Lower lobe of right lung (tissue), 2 donors: Measurements from ENCODE around the gene ATRAID. TPM values are rescaled to one million over a fixed set of nuclear protein-coding genes. Genes with fewer than 3 reads are reported as not detected.

Source experiments
- ATAC-seq, 2 donors: fragments of 200-7000 bp; cut with Tn5 transposase; one replicate each; pipeline ENCODE4 v1.9.1; 2020 to 2022; ENCODE audit warnings: mild to moderate bottlenecking in 2 of 2, moderate library complexity in 2 of 2
- DNase-seq: peaks from one replicate; pipeline ENCODE4 v3.0.0-alpha.2; 2020
- H3K27ac ChIP-seq: fragments of 200-600 bp; one replicate; pipeline ENCODE4 v1.8.0; 2022
- H3K27me3 ChIP-seq: fragments of 200-600 bp; one replicate; pipeline ENCODE4 v1.8.0; 2022; ENCODE audit warnings: low read depth
- H3K36me3 ChIP-seq: fragments of 200-600 bp; one replicate; pipeline ENCODE4 v1.8.0; 2022; ENCODE audit warnings: mild to moderate bottlenecking
- H3K4me1 ChIP-seq: fragments of 200-600 bp; one replicate; pipeline ENCODE4 v1.8.0; 2022
- H3K4me3 ChIP-seq: fragments of 200-600 bp; one replicate; pipeline ENCODE4 v1.8.0; 2022; ENCODE audit warnings: mild to moderate bottlenecking
- H3K9me3 ChIP-seq: fragments of 200-600 bp; one replicate; pipeline ENCODE4 v1.8.0; 2022
- CTCF ChIP-seq: fragments of 200-600 bp; IDR thresholded peaks from one replicate; pipeline ENCODE4 v1.8.0; 2022; ENCODE audit warnings: antibody characterized with exemption, mild to moderate bottlenecking
- intact Hi-C: fragments of 100-400 bp; cut with DNase I; formaldehyde crosslinking; loops from one replicate; pipeline ENCODE4 v1.11.0; 2022
- total RNA-seq: library from RNA; stranded (reverse); fragmentation: NEBNext Ultra II Directional; extraction: Animal tissue kit (Norgen Biotek cat#: 25700); gene quantifications from one replicate; pipeline ENCODE4 v1.2.1, GENCODE V29; 2021
- donor health status: DM: no; HTN: yes; CAD: no; lungs with severe emphysema.

Gene ATRAID
- total RNA-seq, 1 donor from 2014 or later = 102 TPM

GRCh38 chr2:27198627-27199026 lies 13.2 kb upstream of the ATRAID start:
- H3K36me3 ChIP-seq = peaks cover 34% of the 10 kb centered on the region
- no peaks in the 10 kb centered on the region for H3K4me1 ChIP-seq
- ATAC-seq = no peak
- no peak overlapping the region for H3K4me3 ChIP-seq
- no peak for TF ChIP-seq CTCF
- no peak overlapping the region for H3K27ac ChIP-seq
- DNase-seq = no peak
- intact Hi-C loops = no loop called here
- H3K27me3 ChIP-seq = no peaks in the 10 kb centered on the region
- no peaks in the 10 kb centered on the region for H3K9me3 ChIP-seq

- Histone ChIP-seq H3K27ac (no peak overlapping the region), H3K4me3 (no peak overlapping the region), H3K9me3 (no peaks in the 10 kb centered on the region), H3K27me3 (no peaks in the 10 kb centered on the region), H3K4me1 (no peaks in the 10 kb centered on the region), H3K36me3 (peaks cover 40% of the 10 kb centered on the region)
- no peak for TF ChIP-seq CTCF
- no peak for DNase-seq
- intact Hi-C loops = no loop called here
- no peak for ATAC-seq
These were observed 12.6 kb upstream of the ATRAID start for GRCh38 chr2:27199241-27199640.

- no peaks in the 10 kb centered on the region for H3K27me3 ChIP-seq
- ATAC-seq (no peak), DNase-seq (no peak)
- no peak overlapping the region for H3K4me3 ChIP-seq
- no peak for TF ChIP-seq CTCF
- no peaks in the 10 kb centered on the region for H3K4me1 ChIP-seq
- intact Hi-C loops = no loop called here
- no peaks in the 10 kb centered on the region for H3K9me3 ChIP-seq
- no peak overlapping the region for H3K27ac ChIP-seq
- peaks cover 64% of the 10 kb centered on the region for H3K36me3 ChIP-seq
These were observed 10.2 kb upstream of the ATRAID start for GRCh38 chr2:27201675-27202074.

- Histone ChIP-seq H3K4me1 (no peaks in the 10 kb centered on the region), H3K27ac (no peak overlapping the region), H3K4me3 (no peak overlapping the region), H3K9me3 (no peaks in the 10 kb centered on the region), H3K27me3 (no peaks in the 10 kb centered on the region), H3K36me3 (peaks cover 76% of the 10 kb centered on the region)
- ATAC-seq (no peak), DNase-seq (no peak)
- no peak for TF ChIP-seq CTCF
- intact Hi-C loops = no loop called here
These were observed 9.0 kb upstream of the ATRAID start for GRCh38 chr2:27202854-27203253.

- no peak overlapping the region for H3K27ac ChIP-seq
- ATAC-seq = no peak
- H3K36me3 ChIP-seq = peaks cover 85% of the 10 kb centered on the region
- no peak for DNase-seq
- H3K4me3 ChIP-seq = no peak overlapping the region
- no peaks in the 10 kb centered on the region for H3K4me1 ChIP-seq
- H3K27me3 ChIP-seq = no peaks in the 10 kb centered on the region
- TF ChIP-seq CTCF = no peak
- intact Hi-C loops = no loop called here
- no peaks in the 10 kb centered on the region for H3K9me3 ChIP-seq
These were observed 8.1 kb upstream of the ATRAID start for GRCh38 chr2:27203741-27204140.

- no peak for TF ChIP-seq CTCF
- Histone ChIP-seq H3K27ac (no peak overlapping the region), H3K4me3 (no peak overlapping the region), H3K4me1 (no peaks in the 10 kb centered on the region), H3K36me3 (peaks cover 92% of the 10 kb centered on the region), H3K27me3 (no peaks in the 10 kb centered on the region), H3K9me3 (no peaks in the 10 kb centered on the region)
- DNase-seq (no peak), ATAC-seq (no peak)
- intact Hi-C loops = no loop called here
These were observed 7.3 kb upstream of the ATRAID start for GRCh38 chr2:27204566-27204965.
